Uterus (tissue), 4 donors: ENCODE results near the gene KRT34. TPM values are rescaled to one million over a fixed set of nuclear protein-coding genes. Genes with fewer than 3 reads are reported as not detected.

Experiments used
- DNase-seq, 2 donors: peaks; one replicate each; pipeline ENCODE4 v3.0.0-alpha.2; 2019 to 2020
- H3K27ac ChIP-seq, 2 donors: fragments of 200-600 bp; sonication (generic); 1 replicate in 1 of 2; 2 replicates in 1 of 2; pipeline ENCODE4 v1.5.1; 2016 to 2018
- H3K27me3 ChIP-seq, 2 donors: fragments of 200-600 bp; sonication (generic); one replicate each; pipeline ENCODE4 v1.5.1; 2018 to 2019; ENCODE audit warnings: control low read depth in 1 of 2
- H3K36me3 ChIP-seq, 2 donors: fragments of 200-600 bp; sonication (generic); one replicate each; pipeline ENCODE4 v1.5.1; 2019; ENCODE audit warnings: control low read depth in 1 of 2
- H3K4me1 ChIP-seq, 2 donors: fragments of 200-600 bp; sonication (generic); one replicate each; pipeline ENCODE4 v1.5.1; 2018 to 2019; ENCODE audit warnings: control low read depth in 1 of 2
- H3K4me3 ChIP-seq, 2 donors: fragments of 200-600 bp; sonication (generic); 1 replicate in 1 of 2; 2 replicates in 1 of 2; pipeline ENCODE4 v1.5.1; 2018 to 2019; ENCODE audit warnings: mild to moderate bottlenecking in 1 of 2
- H3K9me3 ChIP-seq, 2 donors: fragments of 200-600 bp; sonication (generic); one replicate each; pipeline ENCODE4 v1.5.1; 2019; ENCODE audit warnings: control low read depth in 1 of 2
- POLR2A ChIP-seq, 2 donors: fragments of 450-650 bp; IDR thresholded peaks; one replicate each; pipeline ENCODE4 v1.6.1; 2016; ENCODE audit warnings: antibody characterized with exemption in 2 of 2, mild to moderate bottlenecking in 1 of 2, moderate library complexity in 1 of 2
- intact Hi-C: fragments of 100-400 bp; cut with DNase I; formaldehyde crosslinking; loops from one replicate; pipeline ENCODE4 v1.15.1; 2023; ENCODE audit warnings: low total_unique reads
- total RNA-seq, 4 donors: library from RNA; depleted of rRNA in 3 of 4; stranded (reverse); fragments of >200 nt in 3 of 4; gene quantifications; one replicate each; pipeline versions ENCODE4 v1.1.0 to v1.2.4, GENCODE V29; 2014 to 2023
- TF ChIP-seq, protein P1 (sequence below), 4 experiments: fragments of 200-600 bp in 2 of 4; fragments of 450-650 bp in 2 of 4; sonication (generic) in 2 of 4; IDR thresholded peaks; one replicate each; pipeline ENCODE4 v1.5.1; 2016 to 2019; ENCODE audit warnings: antibody characterized with exemption in 4 of 4, mild to moderate bottlenecking in 2 of 4, moderate library complexity in 1 of 4
- donor health status: DM: yes; HTN: yes; CAD: no.

Gene KRT34
- total RNA-seq, 4 donors from 2014 or later, result 0.28 TPM; not detected in 3

DNA sequence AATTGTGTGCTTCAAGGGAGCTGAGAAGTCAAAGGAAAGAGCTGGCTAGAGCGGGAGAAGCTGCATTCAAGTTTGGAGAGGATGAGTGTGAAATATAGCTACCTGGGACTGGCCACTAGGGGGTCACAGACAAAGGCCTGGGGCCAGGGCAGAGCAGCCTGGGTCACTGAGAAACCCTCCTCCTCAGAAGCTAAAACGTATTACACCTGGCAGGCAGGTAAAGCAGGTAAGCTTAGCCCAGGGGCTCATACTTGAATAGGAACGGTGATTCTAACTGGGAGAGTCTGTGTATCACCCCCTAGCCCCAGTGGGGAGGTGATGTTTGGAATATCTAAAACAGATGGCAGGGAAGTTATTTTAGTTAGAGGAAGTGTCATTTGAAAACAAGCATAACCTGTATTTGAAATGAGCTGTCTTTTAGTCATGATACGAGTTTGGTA is 35.5 kb upstream of the KRT34 start:
- intact Hi-C loops, result no loop called here
- no peak overlapping the region for H3K4me3 ChIP-seq
- peaks cover 5 to 12% of the 10 kb centered on the region in 2 donors for H3K4me1 ChIP-seq
- H3K27ac ChIP-seq, result peak overlapping the region in 1 of 2 donors; percentile 69
- TF ChIP-seq, protein P1, sequence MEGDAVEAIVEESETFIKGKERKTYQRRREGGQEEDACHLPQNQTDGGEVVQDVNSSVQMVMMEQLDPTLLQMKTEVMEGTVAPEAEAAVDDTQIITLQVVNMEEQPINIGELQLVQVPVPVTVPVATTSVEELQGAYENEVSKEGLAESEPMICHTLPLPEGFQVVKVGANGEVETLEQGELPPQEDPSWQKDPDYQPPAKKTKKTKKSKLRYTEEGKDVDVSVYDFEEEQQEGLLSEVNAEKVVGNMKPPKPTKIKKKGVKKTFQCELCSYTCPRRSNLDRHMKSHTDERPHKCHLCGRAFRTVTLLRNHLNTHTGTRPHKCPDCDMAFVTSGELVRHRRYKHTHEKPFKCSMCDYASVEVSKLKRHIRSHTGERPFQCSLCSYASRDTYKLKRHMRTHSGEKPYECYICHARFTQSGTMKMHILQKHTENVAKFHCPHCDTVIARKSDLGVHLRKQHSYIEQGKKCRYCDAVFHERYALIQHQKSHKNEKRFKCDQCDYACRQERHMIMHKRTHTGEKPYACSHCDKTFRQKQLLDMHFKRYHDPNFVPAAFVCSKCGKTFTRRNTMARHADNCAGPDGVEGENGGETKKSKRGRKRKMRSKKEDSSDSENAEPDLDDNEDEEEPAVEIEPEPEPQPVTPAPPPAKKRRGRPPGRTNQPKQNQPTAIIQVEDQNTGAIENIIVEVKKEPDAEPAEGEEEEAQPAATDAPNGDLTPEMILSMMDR (IDR thresholded peaks at IDR 0.05), result no peak
- no peak for TF ChIP-seq POLR2A (IDR thresholded peaks at IDR 0.05)
- H3K27me3 ChIP-seq, result no peaks in the 10 kb centered on the region
- no peak for DNase-seq
- no peaks in the 10 kb centered on the region for H3K9me3 ChIP-seq
- no peaks in the 10 kb centered on the region for H3K36me3 ChIP-seq

DNA sequence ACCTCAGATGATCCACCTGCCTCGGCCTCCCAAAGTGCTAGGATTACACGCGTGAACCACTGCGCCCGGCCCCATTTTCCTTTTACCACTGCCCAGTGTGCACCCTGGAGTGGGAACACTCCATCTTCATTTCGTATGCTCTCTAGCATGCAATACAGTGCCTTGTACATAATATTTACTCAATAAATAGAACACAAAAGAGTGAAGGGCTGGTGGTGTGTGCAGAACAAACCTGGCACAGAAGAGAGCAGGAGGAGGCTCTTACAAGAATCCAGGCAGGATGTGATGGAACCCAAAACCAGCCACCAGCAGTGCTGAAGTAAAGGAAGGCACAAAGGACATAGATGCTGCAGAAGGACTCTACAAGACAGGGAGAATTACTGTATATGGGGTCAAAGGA is 35.0 kb upstream of the KRT34 start:
- Histone ChIP-seq H3K9me3 (no peaks in the 10 kb centered on the region), H3K4me3 (no peak overlapping the region), H3K27ac (peak overlapping the region in 1 of 2 donors; percentile 69), H3K27me3 (no peaks in the 10 kb centered on the region), H3K36me3 (no peaks in the 10 kb centered on the region), H3K4me1 (peaks cover 5 to 12% of the 10 kb centered on the region in 2 donors)
- intact Hi-C loops, result no loop called here
- DNase-seq, result no peak
- TF ChIP-seq, protein P1 (IDR thresholded peaks at IDR 0.05), result no peak
- TF ChIP-seq POLR2A (IDR thresholded peaks at IDR 0.05), result no peak

DNA sequence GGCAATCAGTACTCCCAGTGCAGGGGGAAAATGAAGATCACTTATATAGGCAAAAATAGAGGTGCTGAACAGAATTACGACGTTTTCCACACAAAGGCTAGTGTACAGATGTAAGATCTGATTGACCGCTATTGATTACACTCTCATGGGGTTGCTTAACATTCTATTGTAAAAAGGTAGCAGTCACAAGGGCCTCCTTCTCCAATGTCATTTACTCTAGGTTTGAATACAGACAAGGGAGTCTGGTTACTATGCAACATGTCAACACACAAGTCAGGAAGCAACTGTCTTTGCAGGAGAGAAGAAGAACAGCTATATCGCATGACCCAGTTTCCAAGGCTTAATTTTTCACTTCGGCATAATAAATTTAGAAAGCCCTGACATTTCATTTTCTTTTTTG is 34.4 kb upstream of the KRT34 start:
- TF ChIP-seq, protein P1 (IDR thresholded peaks at IDR 0.05), result no peak
- Histone ChIP-seq H3K27me3 (no peaks in the 10 kb centered on the region), H3K4me3 (no peak overlapping the region), H3K27ac (peak overlapping the region; percentile 41 to 69), H3K4me1 (peaks cover 5 to 12% of the 10 kb centered on the region in 2 donors), H3K9me3 (no peaks in the 10 kb centered on the region), H3K36me3 (no peaks in the 10 kb centered on the region)
- intact Hi-C loops, result no loop called here
- no peak for DNase-seq

DNA sequence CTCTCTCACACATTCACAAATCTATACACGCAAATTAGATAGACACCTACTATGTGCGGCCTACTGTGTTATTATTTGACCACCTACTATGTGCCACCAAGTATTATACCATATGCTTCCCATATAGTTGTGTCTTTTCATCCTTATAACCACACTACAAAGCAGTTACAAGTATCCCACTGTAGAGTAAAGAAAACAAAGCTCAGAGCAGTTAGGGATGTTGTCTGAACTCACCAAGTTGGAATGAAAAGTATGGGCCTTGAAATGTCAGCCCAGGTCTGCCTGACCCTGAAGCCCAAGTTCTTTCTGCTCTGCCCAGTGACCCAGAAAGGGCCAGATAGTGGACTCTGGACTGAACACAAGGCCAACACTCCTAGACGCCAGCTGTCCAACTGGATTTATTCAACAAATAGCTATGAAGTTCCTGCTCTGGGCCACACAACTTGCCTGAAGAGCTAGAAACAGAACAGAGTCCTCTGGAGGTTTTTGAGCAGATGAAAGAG is 33.8 kb upstream of the KRT34 start:
- Histone ChIP-seq H3K9me3 (no peaks in the 10 kb centered on the region), H3K36me3 (no peaks in the 10 kb centered on the region), H3K4me3 (no peak overlapping the region), H3K4me1 (peaks cover 5 to 12% of the 10 kb centered on the region in 2 donors), H3K27me3 (no peaks in the 10 kb centered on the region), H3K27ac (peak overlapping the region; percentile 41 to 69)
- intact Hi-C loops, result no loop called here
- TF ChIP-seq, protein P1 (IDR thresholded peaks at IDR 0.05), result peak in 1 of 4 experiments; percentile 38
- TF ChIP-seq POLR2A (IDR thresholded peaks at IDR 0.05), result no peak
- DNase-seq, result peak; percentile 66 to 79

DNA sequence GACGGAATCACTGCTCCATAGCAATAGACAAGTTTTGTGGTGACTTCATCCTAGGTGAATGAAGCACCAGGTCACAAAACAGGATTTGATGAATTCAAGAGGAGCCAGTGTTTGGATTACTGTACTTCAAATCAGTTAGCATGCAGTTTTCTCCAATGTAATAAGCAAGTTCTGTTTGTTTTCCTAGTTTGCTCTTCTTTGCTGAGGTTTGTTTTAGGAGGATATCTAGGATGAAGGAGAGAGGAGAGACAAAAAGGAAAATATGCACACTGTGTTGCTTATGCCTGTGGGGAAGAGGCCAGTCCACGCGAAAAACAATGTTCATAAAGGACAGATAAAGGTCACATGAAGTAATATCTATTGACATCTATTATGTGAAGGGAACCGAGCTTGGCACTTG is 33.3 kb upstream of the KRT34 start:
- intact Hi-C loops, result no loop called here
- no peaks in the 10 kb centered on the region for H3K9me3 ChIP-seq
- H3K36me3 ChIP-seq, result no peaks in the 10 kb centered on the region
- H3K4me1 ChIP-seq, result peaks cover 5 to 12% of the 10 kb centered on the region in 2 donors
- no peaks in the 10 kb centered on the region for H3K27me3 ChIP-seq
- no peak for DNase-seq
- peak overlapping the region; percentile 41 to 69 for H3K27ac ChIP-seq
- H3K4me3 ChIP-seq, result no peak overlapping the region
- TF ChIP-seq POLR2A (IDR thresholded peaks at IDR 0.05), result no peak
- TF ChIP-seq, protein P1 (IDR thresholded peaks at IDR 0.05), result no peak
